Panc1 (cell line): Measurements from ENCODE around the gene ATP6V0D1. TPM values are rescaled to one million over a fixed set of nuclear protein-coding genes. Genes with fewer than 3 reads are reported as not detected.
A peak's percentile ranks its signal among the peaks of the same experiment; 100 is the strongest.

Experiments used
- ATAC-seq: fragments of 200-7000 bp; cut with Tn5 transposase; 2 replicates; pipeline ENCODE4 v1.9.1; 2020; ENCODE audit warnings: mild to moderate bottlenecking, moderate library complexity
- BruUV-seq: library from RNA; stranded (reverse); fragments of 400-500 nt; replicated peaks from 2 replicates; lab custom pipeline; 2021; lab: Mats Ljungman, UMichigan
- CTCF ChIA-PET: fragments of 300-600 bp; sonication (Branson Sonifier 250); formaldehyde crosslinking; loops from one replicate; lab custom pipeline; 2022; ENCODE audit warnings: antibody characterized with exemption; lab: Charles Lee
- POLR2A ChIA-PET: fragments of 300-600 bp; sonication (Branson Sonifier 250); formaldehyde crosslinking; loops from one replicate; lab custom pipeline; 2022; ENCODE audit warnings: antibody characterized with exemption; lab: Charles Lee
- DNase-seq: peaks from one replicate; pipeline ENCODE4 v3.0.0-alpha.2; 2010; ENCODE audit warnings: low read depth, low spot score
- H3K27ac ChIP-seq: 2 replicates; pipeline ENCODE4 v1.5.1; 2011; ENCODE audit warnings: mild to moderate bottlenecking, low read length, inconsistent platforms
- H3K27me3 ChIP-seq: fragments of 200-500 bp; sonication (Bioruptor generic); 2 replicates; pipeline ENCODE4 v1.6.0; 2014; ENCODE audit warnings: low read length, inconsistent platforms; ENCODE audit not compliant: control insufficient read depth, insufficient read depth
- H3K36me3 ChIP-seq: fragments of 200-500 bp; sonication (Bioruptor generic); 2 replicates; pipeline ENCODE4 v1.5.1; 2014; ENCODE audit warnings: inconsistent platforms, mild to moderate bottlenecking, low read length, moderate library complexity; ENCODE audit not compliant: control insufficient read depth, insufficient read depth
- H3K4me1 ChIP-seq: 2 replicates; pipeline ENCODE4 v1.5.1; 2011; ENCODE audit warnings: inconsistent platforms, mild to moderate bottlenecking, low read length, moderate library complexity; ENCODE audit not compliant: control insufficient read depth, insufficient read depth
- H3K4me3 ChIP-seq, 2 experiments: 2 replicates each; pipeline ENCODE4 v1.5.1; 2011 to 2012; ENCODE audit warnings: low read depth in 2 of 2, low read length in 2 of 2, mild to moderate bottlenecking in 2 of 2, inconsistent platforms in 1 of 2, moderate library complexity in 1 of 2
- H3K9me3 ChIP-seq: fragments of 200-500 bp; sonication (Bioruptor generic); 2 replicates; pipeline ENCODE4 v1.5.1; 2014; ENCODE audit warnings: low read depth, mild to moderate bottlenecking, inconsistent platforms, low read length, moderate library complexity; ENCODE audit not compliant: control insufficient read depth, insufficient read depth
- POLR2AphosphoS5 ChIP-seq: IDR thresholded peaks from 2 replicates; pipeline ENCODE4 v1.6.1; 2012; ENCODE audit warnings: mild to moderate bottlenecking, low read depth, low read length, moderate library complexity
- SIN3A ChIP-seq: IDR thresholded peaks from 2 replicates; pipeline ENCODE4 v1.6.1; 2012; ENCODE audit warnings: low read depth, mild to moderate bottlenecking, low read length, moderate library complexity, borderline replicate concordance; ENCODE audit not compliant: insufficient read depth
- TCF7L2 ChIP-seq: IDR thresholded peaks from 2 replicates; pipeline ENCODE4 v1.6.1; 2011; ENCODE audit warnings: mild to moderate bottlenecking, low read depth, low read length, inconsistent platforms
- in situ Hi-C: cut with HindIII; loops from 2 replicates; pipeline ENCODE4 v1.10.0; 2016; ENCODE audit warnings: low sequenced_read_pairs, low pct_unique_long_range_greater_than_20kb
- intact Hi-C: fragments of 100-400 bp; cut with micrococcal nuclease; formaldehyde crosslinking; loops from one replicate; pipeline ENCODE4 v1.10.0; 2022; ENCODE audit not compliant: unreplicated experiment
- total RNA-seq: library from RNA; stranded (reverse); gene quantifications from one replicate; pipeline ENCODE4 v1.2.1, GENCODE V29; 2021; ENCODE audit not compliant: unreplicated experiment
- TF ChIP-seq, protein P1 (sequence below): fragments of 450-650 bp; IDR thresholded peaks from 2 replicates; pipeline ENCODE4 v1.5.1; 2017; ENCODE audit warnings: mild to moderate bottlenecking
- TF ChIP-seq, protein P2 (sequence below), 2 experiments: IDR thresholded peaks; 2 replicates each; pipeline ENCODE4 v1.6.1; 2011 to 2012; ENCODE audit warnings: low read depth in 2 of 2, control low read depth in 1 of 2, low read length in 1 of 2, mild to moderate bottlenecking in 1 of 2, moderate library complexity in 1 of 2; ENCODE audit not compliant: insufficient read depth in 1 of 2

The ATP6V0D1 gene
- total RNA-seq, 1 experiment from 2014 or later, result 70.8 TPM

DNA sequence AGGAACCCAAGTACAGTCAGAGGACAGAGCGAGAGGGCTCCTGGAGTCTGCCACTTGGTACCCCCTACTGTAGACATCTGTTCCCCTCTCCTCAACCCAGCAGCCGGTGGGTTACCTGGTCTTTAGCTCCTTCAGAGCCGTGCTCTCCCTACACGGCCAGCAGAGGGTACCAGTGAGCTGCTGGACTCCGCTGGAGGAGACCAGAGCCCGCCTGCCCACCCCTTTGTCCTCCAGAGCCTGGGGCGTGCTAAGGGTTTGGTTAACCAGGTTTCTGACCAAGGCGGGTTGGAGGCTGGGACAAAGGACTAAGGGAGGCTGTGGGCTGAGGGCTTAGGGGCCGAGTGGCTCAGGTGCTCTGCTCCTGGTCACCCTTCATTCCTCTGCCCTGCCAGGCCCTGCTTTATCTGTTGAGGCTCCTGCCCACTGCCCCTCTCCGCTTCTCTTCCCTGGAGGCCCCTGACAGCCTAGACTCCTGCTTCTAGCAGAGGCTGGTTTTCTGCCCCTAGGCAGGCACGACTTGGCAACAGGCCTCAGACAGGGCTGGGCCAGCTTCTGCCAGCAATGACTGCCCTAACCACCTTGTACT lies 52.7 kb downstream of the ATP6V0D1 start:
- DNase-seq, result peak; percentile 28
- POLR2A ChIA-PET, result no interaction called here

DNA sequence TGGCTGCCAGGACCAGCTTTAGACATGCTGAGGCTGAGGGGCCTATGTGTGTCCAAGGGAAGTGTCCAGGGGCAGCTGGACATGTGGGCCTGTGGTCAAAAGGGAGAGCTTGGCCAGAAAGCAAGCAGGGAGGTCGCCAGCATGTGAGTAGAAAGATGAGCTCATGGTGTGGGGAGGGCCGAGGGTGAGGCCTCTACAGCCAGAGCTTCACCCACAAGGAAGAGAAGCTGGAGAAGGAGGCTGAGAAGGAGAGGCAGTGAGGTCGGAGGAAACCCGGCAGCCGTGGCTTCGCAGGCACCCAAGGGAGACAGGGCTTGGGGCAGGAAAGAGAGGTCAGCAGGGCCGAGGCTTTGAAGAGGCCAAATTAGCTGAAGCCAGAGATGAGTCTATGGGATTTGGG lies 54.0 kb downstream of the ATP6V0D1 start:
- no peaks in the 10 kb centered on the region for H3K36me3 ChIP-seq
- ChIA-PET CTCF (interaction anchor here (0.6 to 1.6 kb wide), 4 partner anchors 21 to 657 kb away, joined by 4 to 9 read pairs (median 6); partner anchors contain the start of gene ATP6V0D1), POLR2A (no interaction called here)
- H3K27me3 ChIP-seq, result no peaks in the 10 kb centered on the region; the same call in 1 of the 2 replicates
- ATAC-seq, result no peak
- TF ChIP-seq, protein P1, sequence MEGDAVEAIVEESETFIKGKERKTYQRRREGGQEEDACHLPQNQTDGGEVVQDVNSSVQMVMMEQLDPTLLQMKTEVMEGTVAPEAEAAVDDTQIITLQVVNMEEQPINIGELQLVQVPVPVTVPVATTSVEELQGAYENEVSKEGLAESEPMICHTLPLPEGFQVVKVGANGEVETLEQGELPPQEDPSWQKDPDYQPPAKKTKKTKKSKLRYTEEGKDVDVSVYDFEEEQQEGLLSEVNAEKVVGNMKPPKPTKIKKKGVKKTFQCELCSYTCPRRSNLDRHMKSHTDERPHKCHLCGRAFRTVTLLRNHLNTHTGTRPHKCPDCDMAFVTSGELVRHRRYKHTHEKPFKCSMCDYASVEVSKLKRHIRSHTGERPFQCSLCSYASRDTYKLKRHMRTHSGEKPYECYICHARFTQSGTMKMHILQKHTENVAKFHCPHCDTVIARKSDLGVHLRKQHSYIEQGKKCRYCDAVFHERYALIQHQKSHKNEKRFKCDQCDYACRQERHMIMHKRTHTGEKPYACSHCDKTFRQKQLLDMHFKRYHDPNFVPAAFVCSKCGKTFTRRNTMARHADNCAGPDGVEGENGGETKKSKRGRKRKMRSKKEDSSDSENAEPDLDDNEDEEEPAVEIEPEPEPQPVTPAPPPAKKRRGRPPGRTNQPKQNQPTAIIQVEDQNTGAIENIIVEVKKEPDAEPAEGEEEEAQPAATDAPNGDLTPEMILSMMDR, result no peak
- TF ChIP-seq, protein P2, sequence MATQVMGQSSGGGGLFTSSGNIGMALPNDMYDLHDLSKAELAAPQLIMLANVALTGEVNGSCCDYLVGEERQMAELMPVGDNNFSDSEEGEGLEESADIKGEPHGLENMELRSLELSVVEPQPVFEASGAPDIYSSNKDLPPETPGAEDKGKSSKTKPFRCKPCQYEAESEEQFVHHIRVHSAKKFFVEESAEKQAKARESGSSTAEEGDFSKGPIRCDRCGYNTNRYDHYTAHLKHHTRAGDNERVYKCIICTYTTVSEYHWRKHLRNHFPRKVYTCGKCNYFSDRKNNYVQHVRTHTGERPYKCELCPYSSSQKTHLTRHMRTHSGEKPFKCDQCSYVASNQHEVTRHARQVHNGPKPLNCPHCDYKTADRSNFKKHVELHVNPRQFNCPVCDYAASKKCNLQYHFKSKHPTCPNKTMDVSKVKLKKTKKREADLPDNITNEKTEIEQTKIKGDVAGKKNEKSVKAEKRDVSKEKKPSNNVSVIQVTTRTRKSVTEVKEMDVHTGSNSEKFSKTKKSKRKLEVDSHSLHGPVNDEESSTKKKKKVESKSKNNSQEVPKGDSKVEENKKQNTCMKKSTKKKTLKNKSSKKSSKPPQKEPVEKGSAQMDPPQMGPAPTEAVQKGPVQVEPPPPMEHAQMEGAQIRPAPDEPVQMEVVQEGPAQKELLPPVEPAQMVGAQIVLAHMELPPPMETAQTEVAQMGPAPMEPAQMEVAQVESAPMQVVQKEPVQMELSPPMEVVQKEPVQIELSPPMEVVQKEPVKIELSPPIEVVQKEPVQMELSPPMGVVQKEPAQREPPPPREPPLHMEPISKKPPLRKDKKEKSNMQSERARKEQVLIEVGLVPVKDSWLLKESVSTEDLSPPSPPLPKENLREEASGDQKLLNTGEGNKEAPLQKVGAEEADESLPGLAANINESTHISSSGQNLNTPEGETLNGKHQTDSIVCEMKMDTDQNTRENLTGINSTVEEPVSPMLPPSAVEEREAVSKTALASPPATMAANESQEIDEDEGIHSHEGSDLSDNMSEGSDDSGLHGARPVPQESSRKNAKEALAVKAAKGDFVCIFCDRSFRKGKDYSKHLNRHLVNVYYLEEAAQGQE (IDR thresholded peaks at IDR 0.05; ENCODE audit: insufficient read depth in 1 of 2, low read depth in 2 of 2, low read length in 1 of 2), result no peak
- TF ChIP-seq SIN3A (no peak), POLR2AphosphoS5 (no peak), TCF7L2 (no peak)
- no peaks in the 10 kb centered on the region for H3K9me3 ChIP-seq
- H3K4me1 ChIP-seq, result peaks cover 2% of the 10 kb centered on the region; the same call in 1 of the 2 replicates
- H3K4me3 ChIP-seq, result no peak overlapping the region
- no TSS peak for BruUV-seq
- no peak overlapping the region for H3K27ac ChIP-seq
- intact Hi-C loops, result no loop called here
- in situ Hi-C loops, result no loop called here
- no peak for DNase-seq

More for the DNA sequence above, 52.7 kb downstream of the ATP6V0D1 start:
- Histone ChIP-seq H3K27ac (no peak overlapping the region), H3K36me3 (no peaks in the 10 kb centered on the region), H3K27me3 (no peaks in the 10 kb centered on the region; the same call in 1 of the 2 replicates), H3K4me3 (no peak overlapping the region), H3K9me3 (no peaks in the 10 kb centered on the region), H3K4me1 (peaks cover 2% of the 10 kb centered on the region; the same call in 1 of the 2 replicates)
- CTCF ChIA-PET, result interaction anchor here (0.5 to 1.6 kb wide), 11 partner anchors 15 to 168 kb away, joined by 3 to 7 read pairs (median 3); partner anchors contain the start of gene ATP6V0D1
- peak; percentile 70 for ATAC-seq
- no TSS peak for BruUV-seq
- intact Hi-C loops (loop anchor here (2.0 kb wide), 1 partner anchor 37 kb away; no protein-coding TSS in a partner anchor), in situ Hi-C loops (no loop called here)
- TF ChIP-seq, protein P1, result peak; percentile 90
- TF ChIP-seq SIN3A, result no peak
- no peak for TF ChIP-seq TCF7L2
- TF ChIP-seq, protein P2 (IDR thresholded peaks at IDR 0.05; ENCODE audit: insufficient read depth in 1 of 2, low read depth in 2 of 2, low read length in 1 of 2), result no peak
